ENCODE data around the gene C22orf23.

C22orf23 gene

DNA sequence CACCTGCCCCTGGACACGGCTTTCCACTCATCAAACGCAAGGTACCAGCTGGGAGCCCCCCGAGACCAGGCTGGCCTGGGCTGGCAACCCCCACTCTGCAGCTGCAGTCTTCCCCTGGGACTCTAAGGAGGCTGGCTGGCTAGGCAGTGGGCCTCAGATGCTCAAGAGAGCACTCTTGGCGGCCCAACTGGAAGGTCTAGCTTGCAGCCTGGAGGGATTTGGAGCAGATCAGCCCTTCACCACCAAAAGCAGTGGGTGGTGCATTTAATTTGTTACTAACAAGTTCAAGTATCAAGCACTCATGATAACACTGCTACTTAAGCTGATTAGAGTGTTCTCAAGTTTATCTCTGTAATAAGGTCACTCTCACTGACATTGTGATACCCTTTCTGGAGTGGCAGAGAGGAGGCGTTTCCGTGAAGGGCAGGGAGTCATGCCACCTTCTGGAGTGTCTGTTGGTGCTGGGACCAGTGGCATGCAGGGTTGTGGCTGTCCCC lies 21.5 kb downstream of the C22orf23 start:
- TF ChIP-seq, protein P1, sequence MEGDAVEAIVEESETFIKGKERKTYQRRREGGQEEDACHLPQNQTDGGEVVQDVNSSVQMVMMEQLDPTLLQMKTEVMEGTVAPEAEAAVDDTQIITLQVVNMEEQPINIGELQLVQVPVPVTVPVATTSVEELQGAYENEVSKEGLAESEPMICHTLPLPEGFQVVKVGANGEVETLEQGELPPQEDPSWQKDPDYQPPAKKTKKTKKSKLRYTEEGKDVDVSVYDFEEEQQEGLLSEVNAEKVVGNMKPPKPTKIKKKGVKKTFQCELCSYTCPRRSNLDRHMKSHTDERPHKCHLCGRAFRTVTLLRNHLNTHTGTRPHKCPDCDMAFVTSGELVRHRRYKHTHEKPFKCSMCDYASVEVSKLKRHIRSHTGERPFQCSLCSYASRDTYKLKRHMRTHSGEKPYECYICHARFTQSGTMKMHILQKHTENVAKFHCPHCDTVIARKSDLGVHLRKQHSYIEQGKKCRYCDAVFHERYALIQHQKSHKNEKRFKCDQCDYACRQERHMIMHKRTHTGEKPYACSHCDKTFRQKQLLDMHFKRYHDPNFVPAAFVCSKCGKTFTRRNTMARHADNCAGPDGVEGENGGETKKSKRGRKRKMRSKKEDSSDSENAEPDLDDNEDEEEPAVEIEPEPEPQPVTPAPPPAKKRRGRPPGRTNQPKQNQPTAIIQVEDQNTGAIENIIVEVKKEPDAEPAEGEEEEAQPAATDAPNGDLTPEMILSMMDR (conservative IDR thresholded peaks at IDR 0.05), result no peak
- TF ChIP-seq ZFX (IDR thresholded peaks at IDR 0.05), result no peak
- H3K27ac ChIP-seq, result no peak overlapping the region

DNA sequence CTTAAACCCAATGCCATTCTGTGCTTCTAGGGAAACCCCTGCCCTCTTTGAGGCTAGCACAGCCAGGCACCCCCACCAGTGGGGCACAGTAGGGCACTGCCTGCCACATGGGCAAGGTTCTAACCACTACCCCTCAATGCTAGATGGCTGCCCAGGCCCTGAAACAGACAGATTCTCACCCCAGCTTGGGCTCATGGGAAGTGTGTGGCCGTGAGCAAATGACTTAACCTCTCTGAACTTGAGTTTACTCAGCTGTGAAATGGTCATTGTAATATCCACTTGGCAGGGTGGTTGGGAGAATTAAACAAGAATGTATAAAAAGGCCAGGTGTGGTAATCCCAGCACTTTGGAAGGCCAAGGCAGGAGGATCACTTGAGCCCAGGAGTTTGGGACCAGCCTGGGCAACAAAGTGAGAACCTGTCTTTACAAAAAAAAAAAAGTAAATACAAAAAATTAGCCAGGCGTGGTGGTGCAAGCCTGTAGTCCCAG lies 22.4 kb downstream of the C22orf23 start:
- H3K27ac ChIP-seq, result no peak overlapping the region; the same call in 1 of the 2 replicates
- TF ChIP-seq, protein P1 (conservative IDR thresholded peaks at IDR 0.05), result no peak; the same call in 1 of the 2 replicates
- no peak for TF ChIP-seq ZFX (IDR thresholded peaks at IDR 0.05)

DNA sequence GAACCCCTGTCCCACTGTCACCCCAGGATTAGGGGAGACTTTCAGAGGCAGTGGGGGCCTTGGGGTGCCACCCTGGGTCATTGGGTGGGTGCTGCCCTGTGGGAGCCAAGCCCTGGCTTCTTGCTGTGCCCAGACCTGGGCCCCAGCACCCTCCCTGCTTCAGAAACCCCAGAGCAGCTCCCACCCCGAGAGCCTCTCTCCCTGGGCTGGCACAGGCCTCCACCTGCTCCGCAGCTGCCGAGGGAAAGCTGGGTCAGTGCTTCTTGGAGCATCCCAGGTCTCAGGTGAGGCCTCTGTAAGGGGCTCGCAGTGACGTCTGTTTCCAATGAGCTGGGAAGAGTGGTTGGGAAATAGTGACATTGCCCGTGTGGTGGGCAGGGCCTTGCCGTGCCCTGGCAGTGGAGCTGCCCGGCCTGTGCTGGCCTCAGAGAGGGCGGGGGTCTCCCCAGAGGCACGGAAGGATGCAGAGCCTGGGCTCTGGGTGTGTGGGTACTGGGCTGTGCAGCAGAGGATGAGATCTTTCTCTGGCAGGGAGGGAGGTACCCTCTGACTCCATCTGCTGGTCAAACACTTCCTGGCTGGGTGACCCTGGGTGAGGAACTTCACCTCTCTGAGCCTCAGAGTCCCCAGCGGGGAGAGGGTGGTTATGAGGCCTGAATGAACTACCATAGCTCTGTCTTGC lies 23.0 kb downstream of the C22orf23 start:
- TF ChIP-seq, protein P1 (conservative IDR thresholded peaks at IDR 0.05), result no peak; the same call in 1 of the 2 replicates
- no peak for TF ChIP-seq ZFX (IDR thresholded peaks at IDR 0.05)
- no peak overlapping the region; the same call in 1 of the 2 replicates for H3K27ac ChIP-seq

DNA sequence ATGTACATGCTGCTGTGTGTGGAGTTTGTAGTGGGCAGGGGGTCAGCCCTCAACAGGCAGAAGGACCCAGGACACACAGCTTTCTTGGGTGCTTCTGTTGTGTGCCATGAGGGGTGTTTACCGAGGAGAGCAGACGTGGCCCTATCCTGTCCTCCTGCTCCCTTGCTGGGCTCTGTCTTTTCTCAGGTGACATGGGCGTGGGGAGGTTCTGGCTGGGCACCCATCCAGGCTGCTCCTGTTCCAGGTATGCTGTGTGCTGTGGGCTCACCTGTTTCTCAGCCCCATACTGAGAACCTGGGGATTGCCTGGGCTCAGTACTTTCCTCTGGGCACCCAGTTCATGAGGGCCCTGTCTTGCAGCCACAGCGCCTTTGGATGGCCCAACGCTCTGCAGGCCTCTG lies 24.0 kb downstream of the C22orf23 start:
- no peak for TF ChIP-seq ZFX (IDR thresholded peaks at IDR 0.05)
- TF ChIP-seq, protein P1 (conservative IDR thresholded peaks at IDR 0.05), result no peak
- H3K27ac ChIP-seq, result no peak overlapping the region

DNA sequence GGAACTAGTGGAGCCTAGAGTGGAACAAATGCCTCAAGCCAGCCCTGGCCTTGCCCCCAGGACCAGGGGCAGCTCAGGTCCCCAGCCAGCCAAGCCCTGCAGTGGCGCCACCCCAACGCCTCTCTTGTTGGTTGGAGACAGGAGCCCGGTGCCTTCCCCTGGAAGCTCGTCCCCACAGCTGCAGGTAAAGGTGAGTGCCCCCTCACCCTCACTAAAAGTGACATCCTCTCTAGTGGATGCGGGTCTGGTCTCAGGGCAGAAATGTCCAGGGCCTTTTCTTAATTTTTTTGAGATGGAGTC lies 25.8 kb downstream of the C22orf23 start:
- no peak for TF ChIP-seq ZFX (IDR thresholded peaks at IDR 0.05)
- TF ChIP-seq, protein P1 (conservative IDR thresholded peaks at IDR 0.05), result no peak
- no peak overlapping the region for H3K27ac ChIP-seq

DNA sequence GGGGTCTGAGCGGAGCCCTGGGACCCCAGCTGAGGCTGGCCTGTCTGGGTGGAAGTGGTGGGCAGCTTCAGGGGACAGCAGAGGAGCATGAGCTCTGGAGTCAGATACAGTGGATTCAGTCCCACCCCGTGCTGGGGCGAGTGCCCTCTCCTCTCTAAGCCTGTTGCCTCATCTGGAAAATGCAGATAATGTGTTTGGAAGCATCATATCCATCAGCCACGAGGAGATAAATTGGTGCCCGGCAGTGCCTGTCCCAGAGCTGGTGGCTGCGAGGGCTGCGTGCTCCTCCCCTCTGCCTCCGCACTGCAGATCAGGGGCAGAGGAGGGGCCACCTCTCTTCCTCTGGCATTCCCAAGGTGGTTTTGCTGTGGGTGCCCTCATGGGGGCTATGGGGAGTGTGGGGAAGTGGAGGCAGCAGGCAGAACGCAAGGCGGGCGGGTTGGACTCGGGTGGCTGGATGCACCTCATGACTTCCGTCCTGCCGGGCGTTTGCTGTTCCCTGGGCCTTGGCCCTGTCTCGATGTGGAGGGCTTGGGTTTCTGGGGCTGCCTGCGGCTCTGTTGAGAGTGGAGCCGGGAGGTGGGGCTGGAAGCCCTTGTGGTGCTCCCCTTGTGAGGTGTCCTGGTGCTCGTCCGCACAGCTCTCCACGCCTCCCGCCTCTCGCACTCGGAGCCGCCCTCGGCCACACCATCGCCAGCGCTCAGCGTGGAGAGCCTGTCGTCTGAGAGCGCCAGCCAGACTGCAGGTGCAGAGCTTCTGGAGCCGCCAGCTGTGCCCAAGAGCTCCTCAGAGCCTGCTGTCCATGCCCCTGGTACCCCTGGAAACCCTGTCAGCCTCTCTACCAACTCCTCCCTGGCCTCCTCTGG lies 26.4 kb downstream of the C22orf23 start:
- H3K27ac ChIP-seq, result no peak overlapping the region
- TF ChIP-seq, protein P1 (conservative IDR thresholded peaks at IDR 0.05), result no peak
- no peak for TF ChIP-seq ZFX (IDR thresholded peaks at IDR 0.05)

DNA sequence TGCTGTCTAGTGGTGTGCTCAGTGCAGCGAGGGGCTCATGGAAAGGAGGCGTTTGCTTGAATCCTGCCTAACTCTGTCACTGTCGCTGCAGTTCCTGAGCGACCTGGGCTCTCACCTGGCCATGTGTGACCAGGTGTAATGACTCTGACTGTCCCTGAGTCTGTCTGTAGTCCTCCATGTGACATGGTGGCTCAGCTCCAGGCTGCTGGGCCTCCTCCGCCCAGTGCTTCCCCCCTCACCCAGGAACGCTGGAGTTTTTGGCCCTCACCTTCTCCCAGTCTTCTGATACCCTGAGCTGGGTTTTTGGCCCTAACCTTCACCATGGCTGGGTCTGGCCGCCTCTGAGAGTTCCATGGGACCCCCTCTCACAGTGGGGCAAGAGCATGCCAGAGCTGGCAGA lies 27.0 kb downstream of the C22orf23 start:
- no peak for TF ChIP-seq ZFX (IDR thresholded peaks at IDR 0.05)
- TF ChIP-seq, protein P1 (conservative IDR thresholded peaks at IDR 0.05), result no peak
- no peak overlapping the region for H3K27ac ChIP-seq
